CD4-positive, alpha-beta T cell (primary cell): ENCODE data around the gene FGD5. TPM values are rescaled to one million over a fixed set of nuclear protein-coding genes. Genes with fewer than 3 reads are reported as not detected.

ENCODE experiments used
- ATAC-seq: fragments of 200-7000 bp; cut with Tn5 transposase; one replicate; pipeline ENCODE4 v1.10.0; 2022; ENCODE audit warnings: mild to moderate bottlenecking; ENCODE audit not compliant: poor library complexity
- CTCF ChIA-PET: fragments of 350-600 bp; sonication (Branson Sonifier 250); formaldehyde crosslinking; loops from one replicate; lab custom pipeline; 2021; ENCODE audit warnings: antibody characterized with exemption, inconsistent platforms; lab: Charles Lee
- POLR2A ChIA-PET: fragments of 350-600 bp; sonication (Branson Sonifier 250); formaldehyde crosslinking; loops from one replicate; lab custom pipeline; 2021; ENCODE audit warnings: antibody characterized with exemption, inconsistent platforms; lab: Charles Lee
- DNase-seq, 14 experiments: peaks; one replicate each; pipeline ENCODE4 v3.0.0-alpha.2; 2013 to 2020; ENCODE audit warnings: mixed read lengths in 2 of 14
- H3K27ac ChIP-seq, 2 donors: one replicate each; pipeline versions ENCODE4 v1.5.1 to v1.7.0; 2013; ENCODE audit warnings: low read length in 2 of 2, low read depth in 1 of 2, mild to moderate bottlenecking in 1 of 2
- H3K27me3 ChIP-seq, 2 experiments: 1 replicate in 1 of 2; 2 replicates in 1 of 2; pipeline versions ENCODE4 v1.6.1 to v1.7.0; 2013; ENCODE audit warnings: low read length in 2 of 2, control low read depth in 1 of 2, mild to moderate bottlenecking in 1 of 2, moderate library complexity in 1 of 2; ENCODE audit not compliant: insufficient read depth in 2 of 2, control insufficient read depth in 1 of 2
- H3K36me3 ChIP-seq: one replicate; pipeline ENCODE4 v1.6.1; 2013; ENCODE audit warnings: low read length, control low read depth; ENCODE audit not compliant: insufficient read depth
- H3K4me1 ChIP-seq: one replicate; pipeline ENCODE4 v1.6.1; 2013; ENCODE audit warnings: low read length, control low read depth; ENCODE audit not compliant: insufficient read depth
- H3K4me3 ChIP-seq: one replicate; pipeline ENCODE4 v1.5.1; 2013; ENCODE audit warnings: mild to moderate bottlenecking, low read length, moderate library complexity
- H3K9me3 ChIP-seq, 2 experiments: 1 replicate in 1 of 2; 2 replicates in 1 of 2; pipeline versions ENCODE4 v1.6.1 to v1.7.0; 2013; ENCODE audit warnings: low read length in 2 of 2, mild to moderate bottlenecking in 2 of 2, control low read depth in 1 of 2, moderate library complexity in 1 of 2; ENCODE audit not compliant: control insufficient read depth in 1 of 2, insufficient read depth in 1 of 2
- H3K27ac Mint-ChIP-seq: one replicate; pipeline ENCODE4 v1.8.0; 2020; ENCODE audit warnings: mixed read lengths
- H3K27me3 Mint-ChIP-seq: one replicate; pipeline ENCODE4 v1.8.0; 2021; ENCODE audit warnings: mixed read lengths
- H3K36me3 Mint-ChIP-seq: one replicate; pipeline ENCODE4 v1.8.0; 2021; ENCODE audit warnings: low read depth, mixed read lengths
- H3K4me1 Mint-ChIP-seq: one replicate; pipeline ENCODE4 v1.8.0; 2021; ENCODE audit warnings: low read depth, mixed read lengths
- H3K4me3 Mint-ChIP-seq: one replicate; pipeline ENCODE4 v1.8.0; 2020; ENCODE audit warnings: mild to moderate bottlenecking, mixed read lengths
- H3K9me3 Mint-ChIP-seq: one replicate; pipeline ENCODE4 v1.8.0; 2020; ENCODE audit warnings: mixed read lengths
- intact Hi-C, 2 experiments: fragments of 100-400 bp; cut with DNase I in 1 of 2; cut with micrococcal nuclease in 1 of 2; formaldehyde crosslinking; loops; one replicate each; pipeline versions ENCODE4 v1.15.1 to v1.9.0; 2023 to 2025; cut with DNase I, micrococcal nuclease
- total RNA-seq, 174 experiments: library from RNA in 2 of 174; stranded (reverse) in 2 of 174; gene quantifications; one replicate each; pipeline ENCODE4 v1.2.3 and lab custom pipeline; 2021 to 2026
- TF ChIP-seq, protein P1 (sequence below): fragments of 200-600 bp; IDR thresholded peaks from one replicate; pipeline ENCODE4 v1.8.0; 2022; ENCODE audit warnings: antibody characterized with exemption, mild to moderate bottlenecking

FGD5 gene
- total RNA-seq, 2 experiments from 2014 or later, result not detected

- Mint-ChIP-seq H3K4me3 (no peak overlapping the region), H3K4me1 (no peaks in the 10 kb centered on the region), H3K27me3 (no peaks in the 10 kb centered on the region), H3K27ac (no peak overlapping the region), H3K9me3 (no peaks in the 10 kb centered on the region), H3K36me3 (no peaks in the 10 kb centered on the region)
- TF ChIP-seq, protein P1, sequence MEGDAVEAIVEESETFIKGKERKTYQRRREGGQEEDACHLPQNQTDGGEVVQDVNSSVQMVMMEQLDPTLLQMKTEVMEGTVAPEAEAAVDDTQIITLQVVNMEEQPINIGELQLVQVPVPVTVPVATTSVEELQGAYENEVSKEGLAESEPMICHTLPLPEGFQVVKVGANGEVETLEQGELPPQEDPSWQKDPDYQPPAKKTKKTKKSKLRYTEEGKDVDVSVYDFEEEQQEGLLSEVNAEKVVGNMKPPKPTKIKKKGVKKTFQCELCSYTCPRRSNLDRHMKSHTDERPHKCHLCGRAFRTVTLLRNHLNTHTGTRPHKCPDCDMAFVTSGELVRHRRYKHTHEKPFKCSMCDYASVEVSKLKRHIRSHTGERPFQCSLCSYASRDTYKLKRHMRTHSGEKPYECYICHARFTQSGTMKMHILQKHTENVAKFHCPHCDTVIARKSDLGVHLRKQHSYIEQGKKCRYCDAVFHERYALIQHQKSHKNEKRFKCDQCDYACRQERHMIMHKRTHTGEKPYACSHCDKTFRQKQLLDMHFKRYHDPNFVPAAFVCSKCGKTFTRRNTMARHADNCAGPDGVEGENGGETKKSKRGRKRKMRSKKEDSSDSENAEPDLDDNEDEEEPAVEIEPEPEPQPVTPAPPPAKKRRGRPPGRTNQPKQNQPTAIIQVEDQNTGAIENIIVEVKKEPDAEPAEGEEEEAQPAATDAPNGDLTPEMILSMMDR, result no peak
- Histone ChIP-seq H3K36me3 (no peaks in the 10 kb centered on the region), H3K27ac (no peak overlapping the region), H3K9me3 (no peaks in the 10 kb centered on the region), H3K27me3 (no peaks in the 10 kb centered on the region), H3K4me1 (no peaks in the 10 kb centered on the region), H3K4me3 (no peak overlapping the region)
- ChIA-PET CTCF (no interaction called here), POLR2A (no interaction called here)
- intact Hi-C loops, result no loop called here
- no peak for DNase-seq
- no peak for ATAC-seq
Measured at GRCh38 chr3:14839236-14839635, 20.5 kb downstream of the FGD5 start.

DNA sequence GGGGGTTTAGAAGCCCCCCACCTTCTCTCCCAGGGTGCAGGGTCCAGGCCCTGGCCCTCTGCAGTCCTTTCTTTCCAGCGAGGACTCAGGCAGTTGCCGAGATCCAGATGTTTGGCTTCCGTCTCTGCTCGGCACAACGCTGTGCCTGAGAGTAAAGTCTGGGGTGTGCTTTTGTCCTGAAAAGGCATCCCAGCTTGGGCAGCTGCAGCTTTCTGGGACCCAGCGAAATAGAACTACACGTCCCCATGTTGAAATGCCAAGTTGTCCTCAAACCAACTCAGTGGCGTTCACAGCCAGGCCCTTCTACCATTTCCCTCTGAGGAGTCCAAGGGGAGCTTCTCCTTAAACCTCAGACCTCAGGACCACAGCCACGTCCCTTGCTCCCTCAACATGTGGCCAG, 23.1 kb downstream of the FGD5 start:
- H3K4me3 ChIP-seq, result no peak overlapping the region
- intact Hi-C loops, result no loop called here
- no peaks in the 10 kb centered on the region for H3K27me3 ChIP-seq
- no peak for ATAC-seq
- H3K9me3 ChIP-seq, result no peaks in the 10 kb centered on the region
- H3K27ac ChIP-seq, result no peak overlapping the region
- no peak overlapping the region for H3K27ac Mint-ChIP-seq
- no peaks in the 10 kb centered on the region for H3K4me1 Mint-ChIP-seq
- no peaks in the 10 kb centered on the region for H3K27me3 Mint-ChIP-seq
- H3K36me3 ChIP-seq, result no peaks in the 10 kb centered on the region
- no peaks in the 10 kb centered on the region for H3K36me3 Mint-ChIP-seq
- H3K4me3 Mint-ChIP-seq, result no peak overlapping the region
- TF ChIP-seq, protein P1, result no peak
- DNase-seq, result no peak
- H3K4me1 ChIP-seq, result no peaks in the 10 kb centered on the region
- ChIA-PET CTCF (no interaction called here), POLR2A (no interaction called here)
- no peaks in the 10 kb centered on the region for H3K9me3 Mint-ChIP-seq

DNA sequence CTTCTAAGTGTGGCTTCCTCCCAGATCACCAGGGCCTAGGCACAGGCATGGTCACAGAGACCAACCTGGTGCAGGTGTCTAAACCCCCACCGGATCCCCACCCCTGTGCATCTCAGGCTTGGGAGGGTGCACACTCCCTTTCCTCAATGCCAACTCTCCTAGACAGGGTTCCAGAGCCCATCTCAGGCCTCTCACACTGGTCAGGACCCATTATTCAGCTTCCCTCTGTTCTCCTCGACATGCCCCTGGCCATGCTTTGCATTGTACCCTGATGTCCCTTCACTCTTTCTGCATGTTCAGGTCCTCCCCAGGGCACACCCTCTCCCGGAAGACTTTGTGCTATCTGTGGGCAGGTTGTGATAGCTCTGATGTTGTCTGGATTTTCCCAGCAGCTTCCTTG, 23.5 kb downstream of the FGD5 start:
- TF ChIP-seq, protein P1, result no peak
- no peaks in the 10 kb centered on the region for H3K4me1 Mint-ChIP-seq
- Histone ChIP-seq H3K9me3 (no peaks in the 10 kb centered on the region), H3K4me3 (no peak overlapping the region), H3K27ac (no peak overlapping the region), H3K4me1 (no peaks in the 10 kb centered on the region), H3K36me3 (no peaks in the 10 kb centered on the region), H3K27me3 (no peaks in the 10 kb centered on the region)
- H3K9me3 Mint-ChIP-seq, result no peaks in the 10 kb centered on the region
- DNase-seq, result no peak
- no peak for ATAC-seq
- no peak overlapping the region for H3K27ac Mint-ChIP-seq
- ChIA-PET POLR2A (no interaction called here), CTCF (no interaction called here)
- H3K27me3 Mint-ChIP-seq, result peaks cover 2% of the 10 kb centered on the region
- intact Hi-C loops, result no loop called here
- H3K36me3 Mint-ChIP-seq, result no peaks in the 10 kb centered on the region
- no peak overlapping the region for H3K4me3 Mint-ChIP-seq
